Upper lobe of right lung (tissue), 1 donor: ENCODE results near the gene RIOK1. TPM values are rescaled to one million over a fixed set of nuclear protein-coding genes. Genes with fewer than 3 reads are reported as not detected.

Experiments
- ATAC-seq: fragments of 200-7000 bp; cut with Tn5 transposase; one replicate; pipeline ENCODE4 v1.9.1; 2020; ENCODE audit warnings: mild to moderate bottlenecking, moderate library complexity
- DNase-seq: peaks from one replicate; pipeline ENCODE4 v3.0.0-alpha.2; 2020
- H3K27ac ChIP-seq: fragments of 200-600 bp; one replicate; pipeline ENCODE4 v1.8.0; 2022
- H3K27me3 ChIP-seq: fragments of 200-600 bp; one replicate; pipeline ENCODE4 v1.8.0; 2022; ENCODE audit warnings: mild to moderate bottlenecking
- H3K36me3 ChIP-seq: fragments of 200-600 bp; one replicate; pipeline ENCODE4 v1.8.0; 2022
- H3K4me1 ChIP-seq: fragments of 200-600 bp; one replicate; pipeline ENCODE4 v1.8.0; 2022
- H3K4me3 ChIP-seq: fragments of 200-600 bp; one replicate; pipeline ENCODE4 v1.8.0; 2022; ENCODE audit warnings: mild to moderate bottlenecking
- H3K9me3 ChIP-seq: fragments of 200-600 bp; one replicate; pipeline ENCODE4 v1.8.0; 2022
- CTCF ChIP-seq: fragments of 200-600 bp; IDR thresholded peaks from one replicate; pipeline ENCODE4 v1.8.0; 2022; ENCODE audit warnings: antibody characterized with exemption
- intact Hi-C: fragments of 100-400 bp; cut with DNase I; formaldehyde crosslinking; loops from one replicate; pipeline ENCODE4 v1.11.0; 2022
- total RNA-seq: library from RNA; stranded (reverse); fragmentation: NEBNext Ultra II Directional; extraction: Animal tissue kit (Norgen Biotek cat#: 25700); gene quantifications from one replicate; pipeline ENCODE4 v1.2.1, GENCODE V29; 2021
- donor health status: DM: no; HTN: yes; CAD: no; lungs with severe emphysema.

RIOK1 gene
- total RNA-seq, 1 donor from 2014 or later, result 18.4 TPM

- intact Hi-C loops, result no loop called here
- Histone ChIP-seq H3K9me3 (no peaks in the 10 kb centered on the region), H3K36me3 (no peaks in the 10 kb centered on the region), H3K27ac (no peak overlapping the region), H3K4me3 (no peak overlapping the region), H3K27me3 (no peaks in the 10 kb centered on the region), H3K4me1 (no peaks in the 10 kb centered on the region)
- TF ChIP-seq CTCF, result no peak
- DNase-seq, result no peak
- ATAC-seq, result no peak
Measured at GRCh38 chr6:7440476-7440875, 50.9 kb downstream of the RIOK1 start.

- Histone ChIP-seq H3K36me3 (no peaks in the 10 kb centered on the region), H3K27me3 (no peaks in the 10 kb centered on the region), H3K4me1 (no peaks in the 10 kb centered on the region), H3K4me3 (no peak overlapping the region), H3K27ac (no peak overlapping the region), H3K9me3 (no peaks in the 10 kb centered on the region)
- DNase-seq (no peak), ATAC-seq (no peak)
- no peak for TF ChIP-seq CTCF
- intact Hi-C loops, result no loop called here
Measured at GRCh38 chr6:7441048-7441775, 51.6 kb downstream of the RIOK1 start.

- ATAC-seq, result no peak
- intact Hi-C loops, result no loop called here
- Histone ChIP-seq H3K27me3 (no peaks in the 10 kb centered on the region), H3K27ac (no peak overlapping the region), H3K4me3 (no peak overlapping the region), H3K9me3 (no peaks in the 10 kb centered on the region), H3K36me3 (no peaks in the 10 kb centered on the region), H3K4me1 (no peaks in the 10 kb centered on the region)
- no peak for TF ChIP-seq CTCF
- DNase-seq, result no peak
Measured at GRCh38 chr6:7442467-7442866, 52.9 kb downstream of the RIOK1 start.

GRCh38 chr6:7445101-7445500, 55.5 kb downstream of the RIOK1 start:
- Histone ChIP-seq H3K9me3 (no peaks in the 10 kb centered on the region), H3K27ac (no peak overlapping the region), H3K27me3 (no peaks in the 10 kb centered on the region), H3K4me3 (no peak overlapping the region), H3K4me1 (no peaks in the 10 kb centered on the region), H3K36me3 (no peaks in the 10 kb centered on the region)
- ATAC-seq (no peak), DNase-seq (no peak)
- TF ChIP-seq CTCF, result no peak
- intact Hi-C loops, result no loop called here

GRCh38 chr6:7445885-7446461, 56.4 kb downstream of the RIOK1 start:
- H3K27ac ChIP-seq, result no peak overlapping the region
- intact Hi-C loops, result no loop called here
- no peak for TF ChIP-seq CTCF
- no peaks in the 10 kb centered on the region for H3K4me1 ChIP-seq
- no peak overlapping the region for H3K4me3 ChIP-seq
- no peak for DNase-seq
- no peaks in the 10 kb centered on the region for H3K9me3 ChIP-seq
- no peaks in the 10 kb centered on the region for H3K36me3 ChIP-seq
- ATAC-seq, result no peak
- H3K27me3 ChIP-seq, result no peaks in the 10 kb centered on the region
